AG10803 (cell line): Measurements from ENCODE around the gene PVALEF.

Source experiments
- DNase-seq: peaks from one replicate; pipeline ENCODE4 v3.0.0; 2010; ENCODE audit warnings: low read depth
- H3K4me3 ChIP-seq: 2 replicates; pipeline ENCODE4 v1.5.1; 2011; ENCODE audit warnings: mild to moderate bottlenecking, low read length, control low read depth
- CTCF ChIP-seq: conservative IDR thresholded peaks from 2 replicates; pipeline ENCODE4 v1.5.1; 2011; ENCODE audit warnings: mild to moderate bottlenecking, low read length, control low read depth, inconsistent platforms

PVALEF gene

GRCh38 chr17:81190591-81190990, 25.3 kb downstream of the PVALEF start:
- no peak for TF ChIP-seq CTCF
- DNase-seq, result no peak

GRCh38 chr17:81191116-81191515, 25.8 kb downstream of the PVALEF start:
- DNase-seq, result no peak
- H3K4me3 ChIP-seq, result no peak overlapping the region
- no peak for TF ChIP-seq CTCF

More at GRCh38 chr17:81190591-81190990, 25.3 kb downstream of the PVALEF start:
- no peak overlapping the region for H3K4me3 ChIP-seq

GRCh38 chr17:81191646-81192045, 26.3 kb downstream of the PVALEF start:
- TF ChIP-seq CTCF, result no peak
- no peak for DNase-seq
- no peak overlapping the region for H3K4me3 ChIP-seq

GRCh38 chr17:81192386-81193050, 27.2 kb downstream of the PVALEF start:
- no peak overlapping the region for H3K4me3 ChIP-seq
- DNase-seq, result no peak
- no peak for TF ChIP-seq CTCF

GRCh38 chr17:81193051-81193410, 27.7 kb downstream of the PVALEF start:
- no peak overlapping the region for H3K4me3 ChIP-seq
- DNase-seq, result no peak
- no peak for TF ChIP-seq CTCF

- no peak overlapping the region for H3K4me3 ChIP-seq
- TF ChIP-seq CTCF, result no peak
- no peak for DNase-seq
These were observed 28.3 kb downstream of the PVALEF start for GRCh38 chr17:81193470-81194224.

- no peak for TF ChIP-seq CTCF
- no peak overlapping the region for H3K4me3 ChIP-seq
- no peak for DNase-seq
These were observed 29.0 kb downstream of the PVALEF start for GRCh38 chr17:81194225-81194760.
